Astrocyte (in vitro differentiated cells and primary cell): Measurements from ENCODE around the gene FRMD3.

ENCODE experiments used
- EZH2 ChIP-seq: IDR thresholded peaks from 2 replicates; pipeline ENCODE4 v1.6.1; 2012; ENCODE audit warnings: mild to moderate bottlenecking, low read length, inconsistent platforms; ENCODE audit not compliant: insufficient read depth
- TF ChIP-seq, protein P1 (sequence below): IDR thresholded peaks from 2 replicates; pipeline ENCODE4 v1.5.1; 2011; ENCODE audit warnings: low read depth, mild to moderate bottlenecking, inconsistent platforms, low read length, moderate library complexity; ENCODE audit not compliant: insufficient read depth

DNA sequence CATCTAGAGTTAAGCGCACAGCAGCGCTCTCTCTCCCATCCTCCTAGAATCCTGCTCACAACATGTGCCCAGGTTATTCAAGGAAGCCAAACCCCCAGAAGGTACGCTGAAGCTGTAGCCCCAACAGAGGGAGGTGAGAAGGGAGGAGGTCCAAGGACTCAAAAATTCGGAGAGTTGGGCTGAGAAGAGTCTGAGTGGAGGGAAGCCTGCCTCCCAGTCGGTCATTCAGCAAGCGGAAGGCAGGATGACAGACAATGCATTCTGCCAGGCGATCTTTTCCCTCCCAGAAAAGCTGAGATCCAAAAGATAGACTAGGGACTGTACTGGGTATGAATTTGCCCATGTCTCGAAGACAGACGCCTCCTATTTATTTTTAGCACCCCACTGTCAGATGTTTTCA lies 189.2 kb downstream of the FRMD3 start:
- TF ChIP-seq, protein P1, sequence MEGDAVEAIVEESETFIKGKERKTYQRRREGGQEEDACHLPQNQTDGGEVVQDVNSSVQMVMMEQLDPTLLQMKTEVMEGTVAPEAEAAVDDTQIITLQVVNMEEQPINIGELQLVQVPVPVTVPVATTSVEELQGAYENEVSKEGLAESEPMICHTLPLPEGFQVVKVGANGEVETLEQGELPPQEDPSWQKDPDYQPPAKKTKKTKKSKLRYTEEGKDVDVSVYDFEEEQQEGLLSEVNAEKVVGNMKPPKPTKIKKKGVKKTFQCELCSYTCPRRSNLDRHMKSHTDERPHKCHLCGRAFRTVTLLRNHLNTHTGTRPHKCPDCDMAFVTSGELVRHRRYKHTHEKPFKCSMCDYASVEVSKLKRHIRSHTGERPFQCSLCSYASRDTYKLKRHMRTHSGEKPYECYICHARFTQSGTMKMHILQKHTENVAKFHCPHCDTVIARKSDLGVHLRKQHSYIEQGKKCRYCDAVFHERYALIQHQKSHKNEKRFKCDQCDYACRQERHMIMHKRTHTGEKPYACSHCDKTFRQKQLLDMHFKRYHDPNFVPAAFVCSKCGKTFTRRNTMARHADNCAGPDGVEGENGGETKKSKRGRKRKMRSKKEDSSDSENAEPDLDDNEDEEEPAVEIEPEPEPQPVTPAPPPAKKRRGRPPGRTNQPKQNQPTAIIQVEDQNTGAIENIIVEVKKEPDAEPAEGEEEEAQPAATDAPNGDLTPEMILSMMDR = no peak
- no peak for TF ChIP-seq EZH2
